ENCODE data around the gene ABCA7. TPM values are rescaled to one million over a fixed set of nuclear protein-coding genes. Genes with fewer than 3 reads are reported as not detected.
"Not testable (repeated sequence)": the region's sequence is repeated elsewhere in the genome, so short reads cannot be mapped to it uniquely, and the experiment has no call there.

Gene ABCA7
- total RNA-seq, 2 experiments from 2014 or later: 76.6 to 77.5 TPM

GRCh38 chr19:1023883-1024188, 16.1 kb upstream of the ABCA7 start:
- Mint-ChIP-seq H3K36me3 (ENCODE audit: low read depth) (peaks cover 20% of the 10 kb centered on the region), H3K4me1 (ENCODE audit: low read depth) (peaks cover 27% of the 10 kb centered on the region)
- POLR2A ChIA-PET; H3K27me3 Mint-ChIP-seq (ENCODE audit: low read depth); H3K9me3 Mint-ChIP-seq (ENCODE audit: insufficient read depth); H3K27ac Mint-ChIP-seq; ATAC-seq; DNase-seq; H3K4me3 Mint-ChIP-seq: not testable (repeated sequence)
- CTCF ChIA-PET: interaction anchor here (1.3 to 1.6 kb wide), 2 partner anchors 41 to 243 kb away, joined by 3 read pairs; no protein-coding TSS in a partner anchor

DNA sequence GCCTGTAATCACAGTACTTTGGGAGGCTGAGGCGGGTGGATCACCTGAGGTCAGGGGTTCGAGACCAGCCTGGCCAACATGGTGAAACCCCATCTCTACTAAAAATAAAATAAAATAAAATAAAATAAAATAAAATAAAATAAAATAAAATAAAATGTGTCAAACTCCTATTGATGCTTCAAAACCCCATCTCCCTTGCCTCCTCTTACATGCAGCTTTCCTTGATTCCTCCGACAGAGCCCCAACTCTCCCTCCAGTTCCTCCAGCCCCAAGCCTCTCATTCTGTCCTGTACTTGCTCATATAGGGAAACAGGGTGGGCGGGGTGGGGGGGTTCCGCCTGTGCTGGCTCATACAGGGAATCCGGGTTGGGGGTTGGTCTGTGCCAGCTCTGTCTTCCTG, 14.8 kb upstream of the ABCA7 start:
- not testable (repeated sequence) for ATAC-seq; H3K27me3 Mint-ChIP-seq (ENCODE audit: low read depth); DNase-seq; H3K4me3 Mint-ChIP-seq; H3K27ac Mint-ChIP-seq; H3K9me3 Mint-ChIP-seq (ENCODE audit: insufficient read depth)
- ChIA-PET POLR2A (interaction anchor here (1.7 kb wide), 1 partner anchor 42 kb away, joined by 4 read pairs; the partner anchor contains the start of gene ARHGAP45), CTCF (interaction anchor here (1.0 kb wide), 1 partner anchor 12 kb away, joined by 3 read pairs; no protein-coding TSS in a partner anchor)
- Mint-ChIP-seq H3K36me3 (ENCODE audit: low read depth) (peaks cover 23% of the 10 kb centered on the region), H3K4me1 (ENCODE audit: low read depth) (peaks cover 24% of the 10 kb centered on the region)

DNA sequence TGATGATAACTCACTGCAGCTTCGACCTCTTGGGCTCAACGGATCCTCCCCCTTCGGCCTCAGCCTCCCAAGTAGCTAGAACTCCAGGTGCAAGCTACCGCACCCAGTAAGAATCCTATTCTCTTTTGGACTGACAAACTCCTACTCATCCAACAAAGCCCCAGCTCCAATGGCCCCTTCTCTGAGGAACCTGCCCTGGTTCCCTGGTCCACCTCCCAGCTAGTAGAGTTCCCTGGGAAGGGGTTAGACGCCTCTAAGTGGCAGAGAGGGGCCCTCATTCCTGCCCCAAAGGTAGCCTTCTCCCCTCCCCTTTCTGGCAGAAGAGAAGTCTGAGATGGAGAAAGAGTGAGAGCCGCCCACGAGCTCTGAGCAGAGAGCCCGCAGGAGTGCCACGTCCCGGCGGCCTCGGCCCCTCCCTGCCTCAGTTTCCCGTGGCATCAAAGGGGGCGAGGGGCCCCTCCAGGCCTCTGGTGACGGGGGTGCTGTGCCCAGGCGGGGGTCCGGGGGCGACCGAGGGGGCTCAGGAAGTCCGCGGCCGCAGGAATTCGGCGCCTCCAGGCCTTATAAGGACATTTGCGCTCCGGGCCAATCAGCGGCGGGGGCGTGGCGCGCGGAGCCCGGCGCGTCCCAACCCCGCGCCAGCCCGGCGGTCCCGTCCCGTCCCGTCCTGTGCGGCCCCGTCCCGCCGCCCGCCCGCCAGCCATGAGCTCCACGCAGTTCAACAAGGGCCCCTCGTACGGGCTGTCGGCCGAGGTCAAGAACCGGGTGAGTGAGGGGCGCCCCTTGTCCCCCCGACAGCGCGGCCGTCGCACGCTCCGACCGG, 13.7 kb upstream of the ABCA7 start, which contains the start of gene CNN2:
Gene CNN2, plus strand, starts transcription at position 649 of the 823 bp plus-strand sequence. Its CDS starts 54 bp downstream, at position 703.
- Mint-ChIP-seq H3K4me1 (ENCODE audit: low read depth) (peaks cover 32% of the 10 kb centered on the region), H3K4me3 (peak within 1 kb of the TSS; percentile 98), H3K36me3 (ENCODE audit: low read depth) (peaks cover 30% of the 10 kb centered on the region), H3K27me3 (ENCODE audit: low read depth) (no peaks in the 10 kb centered on the region), H3K27ac (peak within 1 kb of the TSS; percentile 89), H3K9me3 (ENCODE audit: insufficient read depth) (no peaks in the 10 kb centered on the region)
- CTCF ChIA-PET: interaction anchor here (1.0 to 2.1 kb wide), 4 partner anchors 11 to 218 kb away, joined by 3 to 8 read pairs (median 3); partner anchors contain the start of genes ABCA7 and ARHGAP45
- POLR2A ChIA-PET: interaction anchor here (0.6 to 3.9 kb wide), 9 partner anchors 9 to 243 kb away, joined by 3 to 33 read pairs (median 4); partner anchors contain the start of genes ABCA7, ARHGAP45 and CIRBP
- peak; percentile 74 for DNase-seq
- ATAC-seq: peak; percentile 72

GRCh38 chr19:1026783-1027649, 12.9 kb upstream of the ABCA7 start:
- peak overlapping the region; percentile 89 for H3K27ac Mint-ChIP-seq
- CTCF ChIA-PET: interaction anchor here (0.9 to 2.1 kb wide), 10 partner anchors 10 to 217 kb away, joined by 3 to 8 read pairs (median 4); partner anchors contain the start of genes ABCA7 and ARHGAP45
- POLR2A ChIA-PET: interaction anchor here (0.7 to 3.9 kb wide), 14 partner anchors 10 to 243 kb away, joined by 3 to 33 read pairs (median 4); partner anchors contain the start of genes ABCA7, ARHGAP45, CIRBP and WDR18
- H3K36me3 Mint-ChIP-seq (ENCODE audit: low read depth): peaks cover 32% of the 10 kb centered on the region
- H3K4me3 Mint-ChIP-seq: peak overlapping the region; percentile 98
- peaks cover 25% of the 10 kb centered on the region for H3K4me1 Mint-ChIP-seq (ENCODE audit: low read depth)
- no peaks in the 10 kb centered on the region for H3K27me3 Mint-ChIP-seq (ENCODE audit: low read depth)
- ATAC-seq: peak; percentile 10
- DNase-seq: peak; percentile 57
- H3K9me3 Mint-ChIP-seq (ENCODE audit: insufficient read depth): no peaks in the 10 kb centered on the region

DNA sequence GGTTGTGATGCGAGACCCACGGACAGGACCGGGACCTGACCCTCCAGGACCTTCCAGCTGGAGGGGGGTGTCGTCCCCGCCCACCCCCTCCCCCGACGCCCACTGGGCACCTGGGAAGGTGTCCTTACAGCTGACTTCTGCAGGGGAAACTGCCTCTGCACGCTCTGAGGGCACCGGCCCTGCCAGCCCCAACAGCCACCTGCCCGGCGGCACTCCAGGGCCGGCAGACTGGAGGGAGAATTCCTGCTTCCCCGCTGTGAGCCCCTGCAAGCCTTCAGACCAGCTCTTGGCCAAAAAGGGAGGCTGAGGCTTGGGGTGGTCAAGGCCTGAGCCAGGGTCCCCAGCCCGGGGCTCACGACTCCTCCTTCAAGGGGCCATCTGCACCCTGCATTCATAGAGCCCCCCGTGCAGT, 12.3 kb upstream of the ABCA7 start:
- DNase-seq: peak; percentile 50
- ChIA-PET CTCF (interaction anchor here (0.9 to 2.1 kb wide), 8 partner anchors 10 to 216 kb away, joined by 3 to 8 read pairs (median 4); partner anchors contain the start of gene ARHGAP45), POLR2A (interaction anchor here (0.5 to 3.9 kb wide), 15 partner anchors 9 to 242 kb away, joined by 3 to 33 read pairs (median 3); partner anchors contain the start of genes ARHGAP45, CIRBP and WDR18)
- Mint-ChIP-seq H3K27me3 (ENCODE audit: low read depth) (no peaks in the 10 kb centered on the region), H3K36me3 (ENCODE audit: low read depth) (peaks cover 39% of the 10 kb centered on the region), H3K4me1 (ENCODE audit: low read depth) (peaks cover 28% of the 10 kb centered on the region), H3K4me3 (peak overlapping the region; percentile 98), H3K27ac (peak overlapping the region; percentile 90), H3K9me3 (ENCODE audit: insufficient read depth) (no peaks in the 10 kb centered on the region)
- ATAC-seq: peak; percentile 24

- Mint-ChIP-seq H3K4me3 (peak overlapping the region; percentile 98), H3K4me1 (ENCODE audit: low read depth) (peaks cover 33% of the 10 kb centered on the region), H3K9me3 (ENCODE audit: insufficient read depth) (no peaks in the 10 kb centered on the region), H3K27ac (peak overlapping the region; percentile 90), H3K36me3 (ENCODE audit: low read depth) (peaks cover 44% of the 10 kb centered on the region), H3K27me3 (ENCODE audit: low read depth) (no peaks in the 10 kb centered on the region)
- CTCF ChIA-PET: interaction anchor here (1.0 to 1.5 kb wide), 8 partner anchors 9 to 165 kb away, joined by 3 to 6 read pairs (median 4); partner anchors contain the start of gene ARHGAP45
- DNase-seq (peak; percentile 80), ATAC-seq (peak; percentile 41)
- POLR2A ChIA-PET: interaction anchor here (0.5 to 3.9 kb wide), 13 partner anchors 9 to 241 kb away, joined by 3 to 33 read pairs (median 3); partner anchors contain the start of genes ARHGAP45, CIRBP and WDR18
Observed at GRCh38 chr19:1028062-1028926, 11.6 kb upstream of the ABCA7 start.

DNA sequence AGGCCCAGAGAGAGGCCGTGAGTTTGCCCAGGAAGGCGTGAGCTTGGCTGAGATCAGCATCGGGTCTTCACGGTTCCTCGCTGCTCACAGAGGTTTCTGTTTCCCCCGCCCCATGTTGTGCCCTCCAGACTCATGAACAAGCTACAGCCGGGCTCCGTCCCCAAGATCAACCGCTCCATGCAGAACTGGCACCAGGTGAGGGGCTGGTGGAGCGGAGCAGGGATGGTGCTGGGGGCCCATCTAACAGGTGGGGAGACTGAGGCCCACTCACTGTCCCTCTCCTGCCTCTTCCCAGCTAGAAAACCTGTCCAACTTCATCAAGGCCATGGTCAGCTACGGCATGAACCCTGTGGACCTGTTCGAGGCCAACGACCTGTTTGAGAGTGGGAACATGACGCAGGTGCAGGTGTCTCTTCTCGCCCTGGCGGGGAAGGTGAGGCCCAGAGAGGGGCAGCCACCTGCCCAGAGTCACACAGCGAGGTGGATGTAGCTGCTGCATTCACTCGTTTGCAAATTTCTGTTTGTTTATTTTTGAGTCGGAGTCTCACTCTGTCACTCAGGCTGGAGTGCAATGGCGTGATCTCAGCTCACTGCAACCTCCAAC, 7.5 kb upstream of the ABCA7 start:
- ChIA-PET CTCF (interaction anchor here (0.8 to 1.1 kb wide), 2 partner anchors 32 to 234 kb away, joined by 3 to 5 read pairs; no protein-coding TSS in a partner anchor), POLR2A (interaction anchor here (1.2 kb wide), 2 partner anchors 11 to 54 kb away, joined by 3 to 7 read pairs; partner anchors contain the start of genes RNU6-2 and TMEM259)
- Mint-ChIP-seq H3K36me3 (ENCODE audit: low read depth) (peaks cover 58% of the 10 kb centered on the region), H3K9me3 (ENCODE audit: insufficient read depth) (no peaks in the 10 kb centered on the region), H3K4me1 (ENCODE audit: low read depth) (peaks cover 55% of the 10 kb centered on the region), H3K27me3 (ENCODE audit: low read depth) (no peaks in the 10 kb centered on the region), H3K4me3 (no peak overlapping the region), H3K27ac (no peak overlapping the region)
- ATAC-seq (no peak), DNase-seq (no peak)

- CTCF ChIA-PET: interaction anchor here (1.9 kb wide), 1 partner anchor 8 kb away, joined by 4 read pairs; no protein-coding TSS in a partner anchor
- Mint-ChIP-seq H3K9me3 (ENCODE audit: insufficient read depth) (no peaks in the 10 kb centered on the region), H3K4me3 (no peak overlapping the region), H3K36me3 (ENCODE audit: low read depth) (peaks cover 55% of the 10 kb centered on the region), H3K4me1 (ENCODE audit: low read depth) (peaks cover 66% of the 10 kb centered on the region), H3K27me3 (ENCODE audit: low read depth) (no peaks in the 10 kb centered on the region), H3K27ac (peak overlapping the region; percentile 72)
- POLR2A ChIA-PET: interaction anchor here (1.2 to 3.3 kb wide), 3 partner anchors 9 to 49 kb away, joined by 3 to 33 read pairs (median 9); partner anchors contain the start of genes CNN2 and RNU6-2
- ATAC-seq (no peak), DNase-seq (no peak)
Observed at GRCh38 chr19:1035998-1036621, 3.8 kb upstream of the ABCA7 start.

GRCh38 chr19:1037621-1038064, 2.3 kb upstream of the ABCA7 start:
- ChIA-PET CTCF (interaction anchor here (1.1 to 1.9 kb wide), 3 partner anchors 9 to 174 kb away, joined by 4 to 5 read pairs (median 4); no protein-coding TSS in a partner anchor), POLR2A (interaction anchor here (1.3 to 3.7 kb wide), 5 partner anchors 10 to 50 kb away, joined by 4 to 33 read pairs (median 9); partner anchors contain the start of genes ARHGAP45, CNN2 and RNU6-2)
- peaks cover 47% of the 10 kb centered on the region for H3K36me3 Mint-ChIP-seq (ENCODE audit: low read depth)
- no peaks in the 10 kb centered on the region for H3K9me3 Mint-ChIP-seq (ENCODE audit: insufficient read depth)
- peak overlapping the region; percentile 84 for H3K27ac Mint-ChIP-seq
- DNase-seq (peak; percentile 55), ATAC-seq (no peak)
- H3K4me3 Mint-ChIP-seq: peak overlapping the region; percentile 96
- no peaks in the 10 kb centered on the region for H3K27me3 Mint-ChIP-seq (ENCODE audit: low read depth)
- peaks cover 70% of the 10 kb centered on the region for H3K4me1 Mint-ChIP-seq (ENCODE audit: low read depth)
